Aorta (tissue), 5 donors: Measurements from ENCODE around the gene SOX5. TPM values are rescaled to one million over a fixed set of nuclear protein-coding genes. Genes with fewer than 3 reads are reported as not detected.

Source experiments
- ATAC-seq: fragments of 200-7000 bp; cut with Tn5 transposase; one replicate; pipeline ENCODE4 v1.9.1; 2022; ENCODE audit warnings: moderate library complexity; ENCODE audit not compliant: low FRiP score
- DNase-seq, 2 donors: peaks; one replicate each; pipeline ENCODE4 v3.0.0-alpha.2; 2020
- H3K27ac ChIP-seq, 2 donors: one replicate each; pipeline ENCODE4 v1.5.1; 2013; ENCODE audit warnings: low read length in 2 of 2, mild to moderate bottlenecking in 2 of 2, moderate library complexity in 2 of 2, control low read depth in 1 of 2, inconsistent platforms in 1 of 2, low read depth in 1 of 2
- H3K27me3 ChIP-seq, 2 donors: one replicate each; pipeline ENCODE4 v1.6.1; 2013; ENCODE audit warnings: control low read depth in 1 of 2, low read length in 1 of 2, mild to moderate bottlenecking in 1 of 2, moderate library complexity in 1 of 2; ENCODE audit not compliant: insufficient read depth in 2 of 2, control insufficient read depth in 1 of 2
- H3K36me3 ChIP-seq, 2 donors: one replicate each; pipeline ENCODE4 v1.6.1; 2013; ENCODE audit warnings: control low read depth in 1 of 2, low read length in 1 of 2, mild to moderate bottlenecking in 1 of 2; ENCODE audit not compliant: insufficient read depth in 2 of 2, control insufficient read depth in 1 of 2
- H3K4me1 ChIP-seq, 2 donors: one replicate each; pipeline ENCODE4 v1.6.1; 2013; ENCODE audit warnings: low read length in 2 of 2, control low read depth in 1 of 2, mild to moderate bottlenecking in 1 of 2, moderate library complexity in 1 of 2; ENCODE audit not compliant: insufficient read depth in 2 of 2, control insufficient read depth in 1 of 2
- H3K4me3 ChIP-seq, 2 donors: one replicate each; pipeline ENCODE4 v1.5.1; 2013; ENCODE audit warnings: low read length in 2 of 2, control low read depth in 1 of 2, mild to moderate bottlenecking in 1 of 2
- H3K9me3 ChIP-seq: one replicate; pipeline ENCODE4 v1.6.1; 2013; ENCODE audit warnings: mild to moderate bottlenecking, low read length; ENCODE audit not compliant: control insufficient read depth
- WGBS, 2 donors: extraction: QIAGEN DNeasy Blood & Tissue Kit; methylation state at CpG; one replicate each; pipeline ENCODE4 v1.1.7; 2013; 5-methylcytosine and 5-hydroxymethylcytosine counted together
- intact Hi-C, 2 donors: fragments of 100-400 bp; cut with DNase I; formaldehyde crosslinking; loops; one replicate each; pipeline versions ENCODE4 v1.14.2 to v1.15.0; 2022
- polyA plus RNA-seq, 2 donors: library from polyadenylated mRNA; stranded (reverse); fragments of 200-250 nt; gene quantifications; one replicate each; pipeline ENCODE4 v1.2.3, GENCODE V29; 2013
- total RNA-seq, 2 donors: library from RNA; stranded (reverse); fragmentation: NEBNext Ultra II Directional; extraction: Animal tissue kit (Norgen Biotek cat#: 25700); gene quantifications; one replicate each; pipeline ENCODE4 v1.2.1, GENCODE V29; 2021
- donor health status: healthy with polysubstance abuse.
- donor health status: Bipolar disorder and iron deficiency.
- donor health status: DM: no; HTN: no; CAD: no.
- donor health status: DM: no; HTN: no; CAD: no.
- donor health status: DM: yes; HTN: yes; CAD: no.

Gene SOX5
- total and polyA plus RNA-seq, 4 donors = 2.1 to 58.3 (median 29.2) TPM

- no peak overlapping the region for H3K27ac ChIP-seq
- intact Hi-C loops = no loop called here
- no peaks in the 10 kb centered on the region for H3K27me3 ChIP-seq
- no peak overlapping the region for H3K4me3 ChIP-seq
- DNase-seq (no peak), ATAC-seq (no peak)
- WGBS, 2 donors = 64 to 82% methylated on average over 2 of the region's 2 CpGs
- H3K4me1 ChIP-seq = no peaks in the 10 kb centered on the region
- no peaks in the 10 kb centered on the region for H3K36me3 ChIP-seq
- no peaks in the 10 kb centered on the region for H3K9me3 ChIP-seq
These were observed 335.2 kb downstream of the SOX5 start for GRCh38 chr12:23614280-23614679.

- no peak for ATAC-seq
These were observed 338.1 kb downstream of the SOX5 start for GRCh38 chr12:23611320-23611719.

GRCh38 chr12:23600919-23601318, 348.6 kb downstream of the SOX5 start:
- Histone ChIP-seq H3K4me1 (no peaks in the 10 kb centered on the region), H3K27me3 (no peaks in the 10 kb centered on the region), H3K27ac (no peak overlapping the region), H3K4me3 (no peak overlapping the region), H3K9me3 (peaks cover 4% of the 10 kb centered on the region), H3K36me3 (no peaks in the 10 kb centered on the region)
- no peak for DNase-seq
- intact Hi-C loops = no loop called here
- no peak for ATAC-seq
- 90 to 95% methylated on average over 5 of the region's 5 CpGs for WGBS, 2 donors

More at GRCh38 chr12:23611320-23611719, 338.1 kb downstream of the SOX5 start:
- Histone ChIP-seq H3K4me1 (no peaks in the 10 kb centered on the region), H3K36me3 (no peaks in the 10 kb centered on the region), H3K9me3 (no peaks in the 10 kb centered on the region), H3K4me3 (no peak overlapping the region), H3K27me3 (no peaks in the 10 kb centered on the region), H3K27ac (no peak overlapping the region)
- WGBS, 2 donors = 33 to 35% methylated on average over 4 of the region's 4 CpGs
- intact Hi-C loops = no loop called here
- DNase-seq = no peak

GRCh38 chr12:23596568-23596967, 352.9 kb downstream of the SOX5 start:
- no peak for ATAC-seq
- 77 to 83% methylated on average over 3 of the region's 3 CpGs for WGBS, 2 donors
- no peaks in the 10 kb centered on the region for H3K27me3 ChIP-seq
- peaks cover 4% of the 10 kb centered on the region for H3K9me3 ChIP-seq
- H3K36me3 ChIP-seq = no peaks in the 10 kb centered on the region
- no peak for DNase-seq
- intact Hi-C loops = no loop called here
- peaks cover 0 to under 1% of the 10 kb centered on the region in 2 donors for H3K4me1 ChIP-seq
- H3K4me3 ChIP-seq = no peak overlapping the region
- no peak overlapping the region for H3K27ac ChIP-seq

- intact Hi-C loops = no loop called here
- Histone ChIP-seq H3K4me1 (peaks cover 0 to 2% of the 10 kb centered on the region in 2 donors), H3K27me3 (no peaks in the 10 kb centered on the region), H3K36me3 (no peaks in the 10 kb centered on the region), H3K4me3 (no peak overlapping the region), H3K27ac (no peak overlapping the region), H3K9me3 (no peaks in the 10 kb centered on the region)
- DNase-seq (no peak), ATAC-seq (no peak)
- 65 to 76% methylated on average over 4 of the region's 4 CpGs for WGBS, 2 donors
These were observed 361.5 kb downstream of the SOX5 start for GRCh38 chr12:23587833-23588559.

- no peak overlapping the region for H3K27ac ChIP-seq
- DNase-seq (no peak), ATAC-seq (no peak)
- H3K4me3 ChIP-seq = no peak overlapping the region
- H3K36me3 ChIP-seq = no peaks in the 10 kb centered on the region
- WGBS, 2 donors = 85 to 88% methylated on average over 11 of the region's 11 CpGs
- no peaks in the 10 kb centered on the region for H3K27me3 ChIP-seq
- intact Hi-C loops = no loop called here
- no peaks in the 10 kb centered on the region for H3K9me3 ChIP-seq
- no peaks in the 10 kb centered on the region for H3K4me1 ChIP-seq
These were observed 363.7 kb downstream of the SOX5 start for GRCh38 chr12:23585782-23586163.

GRCh38 chr12:23585156-23585781, 364.2 kb downstream of the SOX5 start:
- Histone ChIP-seq H3K27ac (no peak overlapping the region), H3K4me3 (no peak overlapping the region), H3K4me1 (no peaks in the 10 kb centered on the region), H3K9me3 (no peaks in the 10 kb centered on the region), H3K36me3 (no peaks in the 10 kb centered on the region), H3K27me3 (no peaks in the 10 kb centered on the region)
- WGBS, 2 donors = 96 to 97% methylated on average over 2 of the region's 2 CpGs
- intact Hi-C loops = no loop called here
- ATAC-seq = no peak
- DNase-seq = no peak

- H3K9me3 ChIP-seq = no peaks in the 10 kb centered on the region
- H3K36me3 ChIP-seq = no peaks in the 10 kb centered on the region
- ATAC-seq = no peak
- WGBS, 2 donors = 95 to 97% methylated on average over 3 of the region's 3 CpGs
- intact Hi-C loops = no loop called here
- no peak for DNase-seq
- no peak overlapping the region for H3K4me3 ChIP-seq
- H3K27ac ChIP-seq = no peak overlapping the region
- no peaks in the 10 kb centered on the region for H3K27me3 ChIP-seq
- H3K4me1 ChIP-seq = peaks cover 0 to 3% of the 10 kb centered on the region in 2 donors
These were observed 367.6 kb downstream of the SOX5 start for GRCh38 chr12:23581913-23582312.

GRCh38 chr12:23579257-23579656, 370.2 kb downstream of the SOX5 start:
- WGBS, 2 donors = 96 to 100% methylated on average over 1 of the region's 1 CpG
- DNase-seq (no peak), ATAC-seq (no peak)
- H3K4me1 ChIP-seq = peaks cover 0 to 3% of the 10 kb centered on the region in 2 donors
- no peaks in the 10 kb centered on the region for H3K9me3 ChIP-seq
- no peak overlapping the region for H3K27ac ChIP-seq
- no peaks in the 10 kb centered on the region for H3K27me3 ChIP-seq
- no peak overlapping the region for H3K4me3 ChIP-seq
- intact Hi-C loops = no loop called here
- no peaks in the 10 kb centered on the region for H3K36me3 ChIP-seq
